NOMO-1 treated with DMSO at 0.1 percent for 48 hours (cell line): ENCODE results near the gene SNRPA.
"Not testable (repeated sequence)": the region's sequence is repeated elsewhere in the genome, so short reads cannot be mapped to it uniquely, and the experiment has no call there.

Source experiments
- DNase-seq: peaks from one replicate; lab custom pipeline; 2025; ENCODE audit not compliant: unreplicated experiment; lab: John Stamatoyannopoulos, UW

SNRPA gene

DNA sequence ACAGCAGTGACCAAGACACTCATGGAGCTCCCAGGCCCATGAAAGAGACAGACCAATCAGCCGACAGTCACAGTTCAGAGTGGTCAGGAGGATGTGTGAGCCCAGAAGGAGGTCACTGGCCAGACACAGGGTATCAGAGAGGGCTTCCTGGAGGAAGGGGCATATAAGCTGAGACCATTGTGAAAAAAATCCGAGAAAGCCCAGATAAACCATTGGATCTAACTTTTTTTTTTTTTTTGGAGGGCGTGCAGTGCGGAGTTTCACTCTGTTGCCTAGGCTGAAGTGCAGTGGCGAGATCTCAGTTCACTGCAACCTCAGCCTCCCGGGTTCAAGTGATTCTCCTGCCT, 29.9 kb upstream of the SNRPA start:
- DNase-seq: no peak

DNA sequence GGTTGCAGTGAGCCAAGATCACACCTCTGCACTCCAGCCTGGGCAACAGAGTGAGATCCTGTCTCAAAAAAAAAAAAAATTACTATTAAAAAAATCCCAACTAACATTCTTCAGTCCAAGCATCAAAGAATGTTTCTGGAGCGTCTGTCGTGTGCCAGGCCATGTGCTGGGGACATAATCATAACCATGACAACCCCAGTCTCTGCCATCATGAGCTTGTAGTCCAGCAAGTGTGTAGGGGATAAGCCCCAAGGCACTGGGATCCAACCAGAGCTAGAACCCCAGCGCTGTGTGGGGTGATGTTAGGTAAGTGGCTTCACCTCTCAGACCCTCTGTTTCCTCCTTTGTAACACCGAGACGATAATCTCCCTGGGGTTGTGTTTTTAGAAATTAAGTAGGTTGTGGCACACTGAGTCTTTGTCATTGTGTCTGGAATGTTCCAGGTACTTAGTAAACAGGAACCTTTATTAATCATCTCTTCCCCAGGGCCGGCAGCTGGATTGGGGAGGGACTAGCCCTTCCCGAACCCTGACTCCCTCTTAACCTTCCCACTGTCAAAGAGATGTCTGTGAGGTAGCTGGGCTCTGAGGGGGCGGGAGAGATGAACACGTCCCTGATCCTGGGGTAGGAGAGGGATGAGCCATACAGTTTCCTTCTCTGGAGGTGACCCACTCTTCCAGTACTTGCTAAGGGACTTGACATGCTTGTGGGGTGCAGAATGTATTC, 28.9 kb upstream of the SNRPA start:
- no peak for DNase-seq

DNA sequence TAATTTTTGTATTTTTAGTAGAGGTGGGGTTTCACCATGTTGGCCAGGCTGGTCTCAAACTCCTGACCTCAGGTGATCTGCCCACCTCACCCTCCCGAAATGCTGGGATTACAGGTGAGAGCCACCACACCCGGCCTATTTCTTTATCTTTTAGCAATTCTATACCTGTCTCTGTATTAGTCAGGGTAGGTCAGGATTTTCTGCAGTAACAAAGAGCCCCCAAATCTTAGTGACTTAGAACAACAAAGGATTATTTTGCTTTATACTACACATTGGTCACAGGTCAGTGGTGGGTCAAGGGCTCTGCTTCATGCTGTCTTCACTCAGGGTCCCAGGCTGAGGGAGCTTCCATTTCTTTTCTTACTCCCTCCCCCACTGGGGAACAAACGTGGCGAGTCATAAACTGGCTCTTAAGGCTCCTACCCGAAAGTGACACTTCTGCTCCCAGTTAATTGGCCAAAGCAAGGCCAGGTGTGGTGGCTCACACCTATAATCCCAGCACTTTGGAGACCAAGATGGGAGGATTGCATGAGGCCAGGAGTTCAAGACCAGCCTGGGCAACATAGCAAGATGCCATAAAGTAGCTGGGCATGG, 27.2 kb upstream of the SNRPA start:
- DNase-seq: no peak

DNA sequence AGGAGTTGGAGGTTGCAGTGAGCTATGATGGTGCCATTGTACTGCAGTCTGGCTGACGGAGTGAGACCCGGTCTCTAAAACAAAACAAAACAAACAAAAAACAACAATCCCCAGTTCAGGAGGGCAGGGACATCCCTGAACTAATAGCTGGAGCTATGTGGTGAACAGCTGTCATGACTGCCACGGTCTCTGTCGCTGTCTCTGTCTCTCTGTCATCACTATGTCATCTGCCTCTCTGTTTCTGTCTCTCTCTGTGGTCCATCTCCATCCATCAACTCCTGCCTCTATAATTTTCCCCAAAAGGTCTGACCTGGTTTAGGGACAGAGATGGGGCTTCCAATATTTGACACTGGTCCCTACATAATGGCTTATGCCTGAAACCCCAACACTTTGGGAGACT, 26.7 kb upstream of the SNRPA start:
- no peak for DNase-seq

DNA sequence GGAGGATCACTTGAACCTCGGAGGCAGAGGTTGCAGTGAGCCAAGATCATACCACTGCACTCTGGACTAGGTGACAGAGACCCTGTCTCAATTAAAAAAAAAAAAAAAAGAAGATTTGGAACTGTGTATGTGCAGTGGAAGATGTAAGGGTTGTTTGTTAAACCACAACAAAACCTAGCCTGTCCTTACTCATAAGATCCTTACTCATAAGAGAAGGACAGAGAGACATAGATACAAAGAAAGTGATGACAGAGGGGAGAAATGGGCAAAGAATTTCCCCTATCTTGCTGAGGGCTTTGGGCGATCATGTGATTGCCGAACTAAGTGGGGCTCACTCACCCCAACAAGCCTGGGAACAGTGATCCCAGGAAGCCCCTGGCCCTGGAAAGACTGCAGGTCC, 26.1 kb upstream of the SNRPA start:
- no peak for DNase-seq

DNA sequence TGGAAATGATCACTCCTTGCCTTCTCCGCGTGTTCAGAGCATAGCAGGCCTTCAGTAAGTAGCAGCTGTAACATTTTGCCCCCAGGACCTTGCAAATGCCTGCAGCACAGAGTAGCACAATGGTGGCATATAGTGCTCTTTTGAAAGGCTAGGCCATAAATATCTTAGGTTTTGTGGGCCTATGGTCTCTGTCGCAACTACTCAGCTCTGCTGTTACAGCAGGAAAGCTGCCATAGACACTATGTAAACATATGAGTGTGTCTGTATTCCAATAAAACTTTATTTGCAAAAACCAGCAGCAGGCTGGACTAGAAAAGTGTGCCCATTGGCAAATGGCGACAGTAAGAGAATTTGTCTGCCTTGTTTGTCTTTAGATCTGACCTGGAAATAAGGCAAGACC, 24.7 kb upstream of the SNRPA start:
- no peak for DNase-seq

DNA sequence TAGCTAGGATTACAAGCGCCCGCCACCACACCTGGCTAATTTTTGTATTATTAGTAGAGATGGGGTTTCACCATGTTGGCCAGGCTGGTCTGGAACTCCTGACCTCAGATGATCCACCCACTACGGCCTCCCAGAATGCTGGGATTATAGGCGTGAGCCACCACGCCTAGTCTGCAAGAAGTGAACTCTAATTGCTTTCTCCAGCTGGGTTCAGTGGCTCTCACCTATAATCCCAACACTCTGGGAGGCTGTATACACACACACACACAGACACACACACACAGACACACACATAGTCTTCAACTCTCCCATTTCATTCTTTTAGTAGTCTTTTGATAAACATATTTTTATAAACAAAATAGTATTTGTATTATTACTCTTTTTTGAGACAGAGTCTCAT, 20.9 kb upstream of the SNRPA start:
- DNase-seq: not testable (repeated sequence)

DNA sequence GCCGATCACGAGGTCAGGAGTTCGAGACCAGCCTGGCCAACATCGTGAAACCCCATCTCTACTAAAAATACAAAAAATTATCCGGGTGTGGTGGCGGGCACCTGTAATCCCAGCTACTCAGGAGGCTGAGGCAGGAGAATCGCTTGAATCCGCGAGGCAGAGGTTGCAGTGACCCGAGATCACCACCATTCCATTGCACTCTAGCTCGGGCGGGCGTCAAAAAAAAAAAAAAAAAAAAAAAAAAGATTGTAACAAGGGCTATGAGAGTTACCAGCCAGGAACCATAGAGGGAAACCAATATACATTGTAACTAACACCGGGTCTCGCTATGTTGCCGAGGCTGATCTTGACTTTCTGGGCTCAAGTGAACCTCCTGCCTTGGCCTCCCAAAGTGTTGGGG, 18.7 kb upstream of the SNRPA start:
- not testable (repeated sequence) for DNase-seq

DNA sequence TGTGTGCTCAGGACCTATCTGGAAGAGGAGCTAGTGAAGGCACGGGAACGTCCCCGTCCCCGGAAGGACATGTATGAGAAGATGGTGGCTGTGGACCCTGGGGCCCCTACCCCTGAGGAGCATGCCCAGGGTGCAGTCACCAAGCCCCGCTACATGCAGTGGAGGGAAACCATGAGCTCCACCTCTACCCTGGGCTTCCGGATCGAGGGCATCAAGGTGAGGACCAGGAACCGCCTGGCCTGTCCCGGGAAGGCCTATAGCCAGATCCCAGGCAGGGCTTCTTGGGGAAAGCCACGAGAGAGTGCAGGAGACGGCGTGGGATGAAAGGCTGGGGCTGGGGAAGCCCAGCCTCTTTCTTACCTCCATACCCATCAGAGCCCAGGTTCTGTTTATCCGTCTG, 17.9 kb upstream of the SNRPA start:
- DNase-seq: no peak

DNA sequence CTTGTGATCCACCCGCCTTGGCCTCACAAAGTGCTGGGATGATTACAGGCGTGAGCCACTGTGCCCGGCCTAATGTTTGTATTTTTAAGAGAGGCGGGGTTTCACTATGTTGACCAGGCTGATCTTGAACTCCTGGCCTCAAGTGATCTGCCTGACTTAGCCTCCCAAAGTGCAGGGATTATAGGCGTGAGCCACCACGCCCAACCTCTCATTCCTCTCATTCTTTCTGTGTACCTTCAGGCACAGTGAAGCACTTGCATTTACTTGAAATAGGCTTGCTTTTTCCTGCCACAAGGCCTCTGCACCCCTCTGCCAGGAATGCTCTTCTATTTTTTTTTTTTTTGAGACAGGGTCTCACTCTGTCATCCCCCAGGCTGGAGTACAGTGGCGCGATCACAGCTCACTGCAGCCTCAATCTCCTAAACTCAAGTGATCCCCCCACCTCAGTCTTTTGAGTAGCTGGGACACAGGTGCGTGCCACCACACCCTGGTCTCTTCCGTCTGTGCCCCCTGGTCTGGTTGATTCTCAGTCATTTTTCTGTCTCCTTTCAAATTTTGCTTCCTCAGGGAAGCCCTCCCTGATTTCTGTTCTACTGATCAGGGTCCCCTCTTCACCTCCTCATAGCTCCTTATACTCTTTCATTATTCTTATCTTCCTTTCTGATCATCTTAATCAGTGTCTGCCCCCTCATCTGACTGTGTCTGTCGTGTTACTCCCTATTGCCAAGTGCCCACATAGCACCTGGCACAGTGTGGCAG, 15.8 kb upstream of the SNRPA start:
- no peak for DNase-seq

DNA sequence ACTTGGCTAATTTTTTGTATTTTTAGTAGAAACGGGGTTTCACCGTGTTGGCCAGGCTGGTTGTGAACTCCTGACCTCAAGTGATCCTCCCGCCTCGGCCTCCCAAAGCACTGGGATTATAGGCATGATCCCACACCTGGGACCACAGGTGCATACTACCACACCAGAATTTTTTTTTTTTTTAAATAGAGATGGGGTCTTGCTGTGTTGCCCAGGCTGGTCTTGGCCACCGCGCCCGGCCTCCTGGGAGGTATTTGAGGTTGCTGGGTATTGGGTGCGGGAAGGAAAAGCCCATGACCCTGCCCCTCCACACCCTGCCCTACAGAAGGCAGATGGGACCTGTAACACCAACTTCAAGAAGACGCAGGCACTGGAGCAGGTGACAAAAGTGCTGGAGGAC, 14.3 kb upstream of the SNRPA start:
- no peak for DNase-seq

DNA sequence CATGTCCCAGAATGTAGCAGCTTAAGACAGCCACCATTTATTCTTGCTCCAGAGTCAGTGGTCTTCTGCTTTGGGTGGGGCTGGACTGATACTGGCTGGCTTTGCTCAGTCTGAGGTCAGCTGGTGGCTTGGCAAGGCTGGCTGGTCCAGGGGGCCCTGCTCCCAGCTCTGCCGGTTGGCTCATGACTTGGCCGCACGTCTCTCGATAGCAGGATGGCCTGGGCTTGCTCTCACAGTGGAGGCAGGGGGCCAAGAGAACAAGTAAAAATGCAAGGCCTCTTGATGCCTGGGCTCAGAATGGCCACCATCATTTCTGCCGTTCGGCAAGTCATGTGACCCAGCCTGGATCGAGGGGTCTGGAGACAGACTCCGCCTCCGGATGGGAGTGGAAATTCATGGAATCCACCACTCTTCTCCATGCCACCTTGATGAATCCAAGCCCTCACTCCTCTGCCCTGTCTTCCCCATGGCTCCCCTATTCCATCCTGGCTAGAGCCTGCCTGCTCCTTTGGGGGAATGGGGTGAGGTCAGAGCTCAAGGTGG, 13.8 kb upstream of the SNRPA start:
- DNase-seq: no peak

DNA sequence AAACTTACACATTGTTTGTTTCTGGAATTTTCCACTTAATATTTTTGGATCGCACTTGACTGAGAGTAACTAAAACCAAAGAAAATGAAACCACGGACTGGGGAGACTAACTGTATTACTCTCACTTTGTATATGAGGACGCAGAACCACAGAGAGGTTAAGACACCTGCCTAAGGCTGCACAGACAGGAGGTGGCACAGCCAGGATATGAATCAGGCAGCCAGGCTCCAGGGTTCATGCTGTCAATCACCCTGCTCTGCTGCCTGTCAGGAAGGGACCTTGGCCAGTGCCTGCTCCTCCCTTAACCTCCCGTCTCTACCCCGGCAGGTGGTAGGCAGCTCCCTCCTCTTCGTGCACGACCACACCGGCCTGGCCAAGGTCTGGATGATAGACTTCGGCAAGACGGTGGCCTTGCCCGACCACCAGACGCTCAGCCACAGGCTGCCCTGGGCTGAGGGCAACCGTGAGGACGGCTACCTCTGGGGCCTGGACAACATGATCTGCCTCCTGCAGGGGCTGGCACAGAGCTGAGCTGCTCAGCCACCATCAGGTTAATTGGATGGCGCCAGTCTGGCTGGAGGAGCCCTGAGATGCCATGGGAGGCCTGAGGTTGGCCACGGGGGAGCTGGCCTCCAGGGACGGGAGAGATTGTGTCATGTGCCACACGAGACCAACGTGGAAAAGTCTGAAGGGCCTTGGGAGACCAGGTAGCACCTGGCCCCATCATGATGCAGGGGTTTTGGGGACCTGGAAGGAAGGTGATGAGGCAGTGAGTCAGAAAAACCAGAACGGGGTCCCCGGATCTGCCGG, 11.8 kb upstream of the SNRPA start:
- no peak for DNase-seq

DNA sequence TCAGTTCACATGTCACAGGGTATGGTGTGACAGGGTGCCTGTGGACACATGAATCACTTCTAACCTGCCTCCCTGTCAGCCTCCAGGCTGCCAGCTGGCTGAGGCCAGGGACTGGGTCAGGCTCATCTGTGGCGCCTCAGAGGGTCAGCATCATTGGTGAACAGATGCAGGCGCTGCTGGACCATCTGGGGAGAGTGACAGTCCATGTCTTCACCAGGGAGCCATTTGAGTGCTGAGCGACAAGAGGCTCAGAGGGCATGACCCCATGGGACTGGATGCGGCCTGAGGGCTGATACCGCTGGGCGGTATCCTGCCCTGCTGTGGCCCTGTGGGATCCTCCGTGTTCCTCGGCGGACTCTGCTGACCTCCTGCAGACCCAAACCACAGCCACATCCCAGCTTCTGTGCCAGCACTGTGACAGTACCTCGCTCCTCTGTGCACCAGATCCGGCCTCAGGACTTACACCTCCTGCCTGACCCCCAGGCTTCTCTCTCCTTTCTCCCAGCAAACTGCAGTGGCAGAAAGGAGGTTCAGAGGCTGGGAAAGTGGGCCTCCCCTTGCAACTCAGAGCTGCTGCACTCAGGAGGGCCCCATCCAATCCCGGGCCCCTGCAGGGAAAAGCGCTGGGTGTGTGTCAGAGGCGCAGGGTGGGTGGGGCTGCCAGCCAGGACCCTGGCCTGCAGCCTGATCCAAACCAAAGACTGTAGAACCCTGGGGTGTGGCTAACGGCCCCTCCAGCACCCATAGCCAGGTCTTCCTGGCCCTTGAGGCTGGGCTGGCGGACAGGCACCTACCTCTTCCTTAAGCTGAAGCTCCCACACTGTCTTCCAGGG, 10.9 kb upstream of the SNRPA start:
- no peak for DNase-seq

DNA sequence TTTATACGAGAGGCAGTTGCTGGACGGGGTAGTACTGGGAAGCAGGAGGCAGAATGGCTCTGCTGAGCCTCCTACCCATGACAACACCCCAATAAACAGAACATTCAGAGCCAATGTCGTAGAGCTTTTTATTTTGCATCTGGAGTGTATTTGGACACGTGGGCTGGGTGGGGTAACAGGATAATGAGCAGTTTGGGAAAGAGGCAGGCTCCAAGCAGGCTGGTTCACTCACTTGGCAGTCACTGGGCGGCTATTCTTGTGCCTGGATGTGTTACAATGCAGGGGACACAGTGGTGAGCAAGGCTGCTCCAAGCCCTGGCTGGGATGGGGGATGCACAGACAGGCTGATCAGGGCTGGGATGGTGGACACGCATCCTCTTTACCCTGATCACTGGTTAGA, 10.3 kb upstream of the SNRPA start:
- DNase-seq: no peak

DNA sequence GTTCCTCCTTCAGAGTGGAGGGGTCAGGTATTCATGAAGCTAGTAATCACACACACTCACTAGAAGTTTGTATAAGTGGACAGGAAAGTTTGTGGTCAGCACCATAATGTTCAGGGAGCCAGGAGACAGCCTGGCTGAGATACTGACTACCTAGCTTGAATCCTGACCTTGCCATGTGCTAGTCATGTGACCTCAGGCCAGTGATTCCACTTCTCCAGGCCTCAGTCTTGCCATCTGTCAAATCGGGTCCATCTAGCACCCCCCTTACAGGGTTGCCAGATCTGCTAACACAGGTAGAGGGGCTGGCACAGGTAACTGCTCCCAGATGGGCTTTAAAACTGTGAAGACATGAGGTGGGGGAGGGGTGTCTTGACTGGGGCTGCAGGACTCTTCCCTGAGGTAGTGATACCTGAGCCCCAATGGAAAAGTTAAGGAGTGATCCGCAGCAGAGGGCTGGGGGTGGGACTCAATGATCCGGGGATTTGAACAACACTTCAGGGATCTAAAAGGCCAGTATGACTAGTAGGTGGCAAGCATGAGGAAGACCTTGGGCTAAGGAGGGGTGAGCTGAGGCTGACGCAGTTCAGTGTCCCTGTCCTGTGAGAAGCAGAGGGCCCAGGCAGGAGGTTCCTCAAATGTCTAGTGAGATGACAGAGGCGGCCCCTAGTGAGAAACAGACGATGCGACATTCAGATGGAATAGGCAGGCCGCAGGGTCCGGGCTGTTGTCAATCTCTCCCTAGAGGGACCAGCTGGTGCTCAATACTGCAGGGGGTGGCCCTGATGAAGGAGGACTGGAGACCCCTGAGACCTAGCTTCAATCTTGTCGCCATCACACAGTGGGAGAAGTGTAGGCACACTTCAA, 9.2 kb upstream of the SNRPA start:
- no peak for DNase-seq

DNA sequence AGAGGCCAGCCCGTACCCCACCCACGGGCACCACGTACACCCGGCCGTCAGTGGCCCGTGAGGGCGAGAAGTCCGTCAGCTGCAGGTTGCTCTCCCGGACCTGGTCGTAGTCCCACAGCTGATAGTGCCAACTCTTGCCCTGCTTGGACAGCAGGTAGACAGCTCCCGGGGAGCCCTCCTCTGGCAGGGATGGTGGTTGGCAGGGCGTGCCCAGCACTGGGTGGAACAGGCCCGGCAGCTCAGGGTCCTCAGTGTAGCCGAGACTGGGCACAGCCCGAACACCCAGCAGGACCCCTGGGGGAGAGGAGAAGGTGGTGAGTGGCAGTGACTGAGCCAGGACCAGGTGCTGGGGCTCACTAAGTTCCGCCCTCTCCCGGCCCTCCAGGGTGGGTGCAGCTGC, 8.5 kb upstream of the SNRPA start:
- no peak for DNase-seq

DNA sequence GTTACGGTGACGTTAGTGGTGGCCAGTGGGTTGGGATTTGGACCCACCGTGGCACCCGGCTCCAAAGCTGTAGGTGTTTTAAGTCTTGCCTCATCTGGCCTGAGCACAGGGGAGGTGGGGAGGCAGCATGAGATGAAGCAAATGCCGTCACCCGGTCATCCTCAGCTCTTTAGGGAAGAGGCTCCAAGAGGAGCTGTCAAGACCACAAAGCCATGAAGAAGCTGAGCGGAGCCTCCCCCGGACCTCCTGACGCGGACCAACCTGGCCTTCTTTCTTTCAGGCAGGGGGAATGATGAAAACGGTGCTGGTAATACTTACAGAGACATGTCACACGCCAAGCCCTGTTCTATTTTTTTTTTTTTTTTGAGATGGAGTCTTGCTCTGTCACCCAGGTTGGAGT, 8.1 kb upstream of the SNRPA start:
- DNase-seq: no peak

DNA sequence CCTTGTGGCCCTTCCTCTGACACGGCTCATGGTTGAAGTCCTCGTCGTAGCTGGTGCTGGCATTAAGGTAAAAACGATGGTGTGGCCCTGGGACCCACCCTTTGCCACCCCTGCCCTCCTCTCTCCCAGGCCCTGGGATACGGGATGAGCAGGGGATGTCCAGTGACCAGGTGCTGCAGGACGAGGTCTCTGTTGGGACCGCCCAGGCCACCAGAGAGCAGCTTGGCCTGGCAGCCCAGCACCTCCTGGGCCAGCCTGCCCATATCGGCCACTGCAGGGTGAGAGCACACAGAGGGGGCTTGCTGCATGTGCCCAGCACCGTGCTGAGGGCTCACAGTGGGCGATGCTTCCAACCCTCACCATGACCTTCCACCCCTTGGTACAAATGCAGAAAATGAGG, 7.1 kb upstream of the SNRPA start:
- DNase-seq: no peak
